HG02970 (cell line): Measurements from ENCODE around the gene ZC3HAV1.
"Not testable (repeated sequence)": the region's sequence is repeated elsewhere in the genome, so short reads cannot be mapped to it uniquely, and the experiment has no call there.

Source experiments
- ATAC-seq: cut with Tn5 transposase; IDR thresholded peaks from one replicate; pipeline ENCODE4 v1.9.1; 2021; ENCODE audit warnings: mild to moderate bottlenecking, moderate library complexity, moderate number of reproducible peaks; ENCODE audit not compliant: unreplicated experiment, low FRiP score

Gene ZC3HAV1

DNA sequence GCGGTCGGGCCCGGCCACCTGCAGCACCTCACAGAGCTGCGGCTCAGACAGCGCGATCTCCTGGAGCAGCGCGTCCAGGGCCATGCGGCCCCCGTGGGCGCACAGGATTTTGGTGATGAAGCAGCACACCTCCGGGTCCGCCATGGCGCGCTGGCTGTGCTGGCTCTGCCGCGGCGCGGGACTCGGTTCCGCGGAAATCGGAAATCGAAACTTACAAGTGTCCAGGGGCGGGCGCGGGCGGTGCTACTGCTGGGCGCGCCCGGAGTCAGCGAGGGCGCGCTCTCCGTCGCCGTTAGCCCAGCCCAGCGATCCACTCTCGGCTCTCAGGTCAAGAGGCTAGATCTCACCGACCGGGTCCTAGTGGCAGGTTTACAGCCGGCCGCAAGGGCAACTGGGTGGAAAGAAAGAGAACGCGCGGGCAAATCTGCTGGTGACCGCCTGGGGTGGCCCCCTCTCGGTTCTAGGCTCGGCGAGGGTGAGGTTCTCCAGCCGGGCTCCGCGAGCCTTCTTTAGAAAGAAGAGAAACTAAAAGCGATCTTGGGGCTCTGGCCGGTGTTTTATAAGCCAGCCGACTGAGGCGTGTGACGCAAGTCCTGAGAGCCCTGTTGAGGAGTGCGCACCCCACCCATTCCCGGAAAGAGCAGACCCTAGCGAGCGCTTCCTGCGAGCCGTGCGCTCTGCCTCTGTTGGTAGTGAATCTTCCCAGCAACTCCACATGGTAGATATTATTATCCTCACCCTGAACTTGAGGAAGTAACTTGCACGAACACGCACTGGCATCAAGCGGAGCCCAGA is at the start of gene ZC3HAV1:
Gene ZC3HAV1, minus strand, starts transcription at position 533 of the 795 bp plus-strand sequence. Its CDS starts 389 bp downstream, at position 144.
- ATAC-seq = peak; percentile 56

DNA sequence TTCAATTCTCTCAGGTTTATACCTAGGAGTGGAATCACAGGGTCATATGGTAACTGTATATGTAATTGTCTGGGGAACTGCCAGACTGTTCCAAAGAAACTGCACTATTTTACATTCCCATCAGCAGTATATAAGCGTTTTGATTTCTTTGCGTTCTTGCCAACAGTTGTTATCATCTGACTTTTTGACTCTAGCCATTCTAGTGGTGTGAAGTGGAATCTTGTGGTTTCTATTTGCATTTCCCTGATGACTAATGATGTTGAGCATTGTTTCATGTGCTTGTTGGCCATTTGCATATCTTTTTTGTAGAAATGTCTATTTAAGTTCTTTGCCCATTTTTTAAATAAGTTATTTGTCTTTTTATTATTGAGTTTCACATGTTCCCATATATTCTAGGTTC is 44.3 kb upstream of the ZC3HAV1 start:
- no peak for ATAC-seq

DNA sequence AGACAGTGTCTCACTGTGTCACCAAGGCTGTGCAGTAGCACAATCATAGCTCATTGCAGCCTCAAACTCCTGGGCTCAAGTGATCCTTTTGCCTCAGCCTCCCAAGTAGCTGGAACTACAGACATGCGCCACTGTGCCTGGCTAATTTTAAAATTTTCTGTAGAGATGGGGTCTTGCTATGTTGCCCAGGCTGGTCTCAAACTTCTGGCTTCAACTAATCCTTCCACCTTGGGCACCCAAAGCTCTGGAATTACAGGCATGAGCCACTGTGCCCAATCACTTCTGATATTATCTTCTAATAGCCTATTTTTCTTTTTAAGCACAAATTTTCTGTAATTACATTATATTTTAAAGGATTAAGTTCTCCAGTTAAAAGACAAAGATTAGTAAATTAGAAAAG is 42.6 kb upstream of the ZC3HAV1 start:
- no peak for ATAC-seq

DNA sequence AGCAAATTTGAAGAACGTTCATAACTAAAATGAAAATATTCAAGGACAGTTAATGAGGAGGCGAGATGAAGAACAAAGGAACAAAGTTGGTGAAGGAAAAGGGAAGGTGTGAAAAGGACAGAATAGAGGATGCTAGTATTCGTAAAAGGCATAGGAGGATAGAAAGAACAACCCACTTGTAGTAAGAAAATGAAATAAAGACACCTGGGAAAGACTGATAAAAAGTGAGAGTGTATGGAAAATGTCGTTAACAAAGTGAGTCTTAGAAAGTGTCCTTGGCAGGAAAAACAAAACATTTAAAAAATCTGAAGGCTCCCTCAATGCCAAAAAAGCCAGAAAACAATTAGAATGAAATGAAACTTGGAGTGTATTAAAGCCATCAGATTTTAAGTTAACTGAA is 29.6 kb upstream of the ZC3HAV1 start:
- ATAC-seq = no peak

DNA sequence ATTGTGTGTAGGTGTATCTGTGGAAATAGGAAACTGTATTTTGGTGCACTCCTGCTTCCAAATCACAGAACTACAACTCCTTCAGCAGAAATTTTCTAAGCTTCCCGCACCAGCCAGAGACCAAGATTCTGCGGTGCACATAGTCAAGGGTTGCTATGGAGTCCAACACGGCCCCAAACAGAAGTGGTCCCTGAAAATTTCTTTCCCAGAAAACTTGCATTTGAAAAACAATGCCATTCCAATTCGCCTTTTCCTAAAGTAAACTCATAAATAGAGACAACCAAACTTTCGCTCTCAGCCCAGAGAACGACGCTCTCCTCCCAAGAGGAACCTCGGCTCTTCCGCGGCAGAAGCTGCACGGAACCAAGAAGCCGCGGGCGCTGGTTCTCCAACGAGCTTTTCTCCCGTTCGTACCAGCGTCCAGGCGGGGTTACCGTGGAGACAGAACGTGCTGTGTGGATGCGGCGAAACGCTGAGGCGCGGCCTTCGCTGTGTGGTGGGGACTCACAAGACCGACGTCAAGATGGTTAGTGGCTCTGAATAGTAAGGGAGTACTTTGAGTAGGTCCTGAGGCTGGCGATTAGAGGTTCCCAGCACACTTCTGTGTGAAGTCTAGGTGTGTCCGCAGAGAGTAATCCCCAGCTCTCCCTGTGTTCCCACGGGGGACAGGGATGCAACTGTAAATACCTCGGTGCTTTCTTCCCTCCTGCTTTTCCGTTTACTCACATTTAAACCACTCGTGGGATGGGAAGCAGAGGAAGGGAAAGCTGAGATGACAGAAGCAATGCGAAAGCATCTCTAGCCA is 24.0 kb upstream of the ZC3HAV1 start:
- ATAC-seq = peak; percentile 69

DNA sequence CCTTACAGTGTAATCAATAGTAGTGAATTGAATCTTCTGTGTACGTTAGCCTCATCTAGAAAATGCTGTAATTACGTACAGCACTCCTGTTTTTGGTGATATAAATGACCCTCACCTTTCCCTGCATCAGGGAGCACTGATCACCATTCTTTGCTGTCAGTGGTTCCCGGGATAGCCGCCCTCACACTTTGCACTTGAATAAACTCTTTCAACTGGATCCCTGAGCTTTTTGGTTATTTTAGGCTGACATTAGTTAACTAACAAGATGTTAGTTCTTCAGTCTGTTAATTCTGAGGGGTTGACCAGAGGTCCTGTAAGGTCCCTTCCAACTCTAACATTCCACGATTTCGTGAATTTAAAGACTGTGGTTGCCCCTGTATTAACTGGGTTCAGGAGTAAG is 23.4 kb upstream of the ZC3HAV1 start:
- no peak for ATAC-seq

DNA sequence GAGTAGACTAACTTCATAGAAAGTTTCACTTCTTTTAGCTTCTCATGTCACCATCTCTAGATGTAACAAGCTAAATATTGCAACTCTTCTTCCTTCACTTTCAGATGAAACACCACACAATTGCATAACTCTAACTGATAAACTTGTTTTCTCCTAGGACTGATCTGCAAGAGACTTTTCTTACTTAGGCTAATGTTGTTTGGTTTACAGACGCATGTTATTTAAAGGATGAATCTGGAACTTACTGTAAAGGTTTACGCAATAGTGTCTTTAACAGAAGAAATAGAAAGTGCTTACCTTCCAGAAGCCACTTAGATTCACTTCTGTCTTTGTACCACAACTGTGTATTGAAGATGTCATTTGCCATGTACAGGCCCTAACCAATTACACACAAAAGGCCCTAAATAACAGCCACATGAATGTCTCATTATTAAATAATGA is 22.1 kb upstream of the ZC3HAV1 start:
- ATAC-seq = no peak

DNA sequence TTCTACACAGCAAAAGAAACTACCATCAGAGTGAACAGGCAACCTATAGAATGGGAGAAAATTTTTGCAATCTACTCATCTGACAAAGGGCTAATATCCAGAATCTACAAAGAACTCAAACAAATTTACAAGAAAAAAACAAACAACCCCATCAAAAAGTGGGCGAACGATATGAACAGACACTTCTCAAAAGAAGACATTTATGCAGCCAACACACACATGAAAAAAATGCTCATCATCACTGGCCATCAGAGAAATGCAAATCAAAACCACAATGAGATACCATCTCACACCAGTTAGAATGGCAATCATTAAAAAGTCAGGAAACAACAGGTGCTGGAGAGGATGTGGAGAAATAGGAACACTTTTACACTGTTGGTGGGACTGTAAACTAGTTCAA is 20.3 kb upstream of the ZC3HAV1 start:
- ATAC-seq = not testable (repeated sequence)

DNA sequence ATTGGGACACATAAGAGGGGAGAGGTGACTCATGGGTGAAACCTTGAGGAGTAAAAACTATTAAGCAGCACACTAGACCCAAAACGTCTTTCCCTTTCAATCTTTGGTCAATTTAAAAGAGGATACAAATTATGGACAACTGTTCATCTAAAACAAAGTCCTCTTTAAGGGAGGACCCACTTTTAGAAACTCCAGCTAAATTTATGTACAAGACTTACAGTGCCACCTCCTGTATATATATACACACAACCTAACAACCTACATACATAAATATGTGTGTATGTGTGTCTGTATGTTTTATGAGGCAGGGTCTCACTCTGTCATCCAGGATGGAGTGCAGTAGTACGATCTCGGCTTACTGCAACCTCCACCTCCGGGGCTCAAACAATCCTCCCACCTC is 18.1 kb upstream of the ZC3HAV1 start:
- no peak for ATAC-seq

DNA sequence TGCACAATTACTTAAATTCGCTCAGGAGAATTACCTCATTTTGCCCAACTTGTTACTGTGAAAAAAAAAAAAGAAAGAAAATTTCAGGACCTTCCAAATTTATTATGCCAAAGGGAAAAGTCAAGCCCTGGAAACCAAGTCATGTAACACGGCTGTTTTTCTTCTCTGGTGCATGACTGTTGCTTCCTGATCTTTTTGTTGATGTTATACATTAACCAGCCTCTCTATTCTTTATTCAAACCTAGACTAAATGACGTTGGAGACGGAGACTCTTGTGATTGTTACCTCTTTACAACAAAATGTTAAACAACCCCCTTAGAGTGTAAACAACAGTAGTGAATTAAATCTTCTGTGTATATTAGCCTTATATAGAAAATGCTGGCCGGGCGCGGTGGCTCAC is 16.1 kb upstream of the ZC3HAV1 start:
- no peak for ATAC-seq

DNA sequence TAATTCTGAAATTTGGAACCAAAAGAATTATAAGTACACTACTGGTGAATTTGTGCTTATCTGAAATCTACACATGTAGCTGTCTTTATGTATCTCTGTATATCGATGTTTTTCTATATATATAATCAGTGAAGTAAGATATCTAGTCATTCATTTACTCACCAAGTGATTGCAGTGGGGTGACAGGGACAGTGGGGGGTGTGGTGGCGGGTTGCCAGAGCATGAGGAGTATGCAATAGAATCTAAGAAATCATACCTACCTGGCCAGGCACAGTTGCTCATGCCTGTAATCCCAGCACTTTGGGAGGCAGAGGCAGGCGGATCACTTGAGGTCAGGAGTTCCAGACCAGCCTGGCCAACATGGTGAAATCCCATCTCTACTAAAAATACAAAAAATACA is 15.5 kb upstream of the ZC3HAV1 start:
- ATAC-seq = not testable (repeated sequence)

DNA sequence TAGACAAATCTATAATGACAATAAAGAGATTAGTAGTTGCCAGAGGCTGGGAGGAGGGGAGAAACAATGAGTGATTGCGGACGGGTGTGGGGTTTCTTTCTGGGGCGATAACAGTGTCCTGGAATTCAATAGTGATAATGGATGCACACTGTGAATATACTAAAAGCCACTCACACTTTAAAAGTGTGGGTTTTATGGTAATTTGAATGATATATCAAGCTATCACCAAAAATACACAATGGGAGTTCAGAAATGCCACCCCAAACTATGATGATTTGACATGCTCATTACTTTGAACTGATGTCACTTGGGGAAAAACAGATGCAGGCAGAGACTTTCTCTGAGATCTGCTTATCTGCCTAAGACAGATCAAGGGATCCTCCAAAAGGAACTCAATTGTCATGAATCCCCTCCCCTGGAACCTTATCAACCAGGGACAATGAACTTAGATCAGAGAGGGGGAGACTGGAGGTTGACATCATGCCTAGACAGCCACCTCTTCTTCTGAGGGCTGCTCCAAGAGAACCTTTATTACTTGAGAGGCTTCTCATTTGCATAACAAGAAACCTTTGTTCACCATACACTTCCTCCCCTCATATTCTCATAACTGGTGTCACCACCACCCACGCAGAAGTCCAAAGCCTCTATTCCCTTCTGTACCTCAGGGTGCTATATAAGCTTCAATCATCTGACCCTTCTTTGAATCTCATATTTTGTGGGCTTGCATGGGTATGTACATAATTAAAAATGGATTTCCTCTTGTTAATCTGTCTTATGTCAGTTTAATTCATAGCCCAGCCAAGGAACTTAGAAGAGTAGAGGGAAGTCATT is 14.8 kb upstream of the ZC3HAV1 start:
- ATAC-seq = peak; percentile 65

DNA sequence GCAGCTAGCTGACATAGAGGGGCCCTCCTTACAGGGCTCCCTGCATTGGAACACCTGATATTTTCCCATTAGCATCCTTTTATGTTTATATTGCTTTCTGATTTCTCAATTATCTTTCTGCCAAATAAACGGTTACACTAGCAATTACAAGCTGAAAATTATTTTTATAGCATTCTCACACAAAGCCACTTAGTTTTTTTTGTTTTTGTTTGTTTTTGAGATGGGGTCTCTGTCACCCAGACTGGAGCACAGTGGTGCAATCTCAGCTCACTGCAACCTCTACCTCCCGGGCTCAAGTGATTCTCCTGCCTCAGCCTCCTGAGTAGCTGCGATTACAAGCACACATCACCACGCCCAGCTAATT is 9.9 kb upstream of the ZC3HAV1 start:
- no peak for ATAC-seq

DNA sequence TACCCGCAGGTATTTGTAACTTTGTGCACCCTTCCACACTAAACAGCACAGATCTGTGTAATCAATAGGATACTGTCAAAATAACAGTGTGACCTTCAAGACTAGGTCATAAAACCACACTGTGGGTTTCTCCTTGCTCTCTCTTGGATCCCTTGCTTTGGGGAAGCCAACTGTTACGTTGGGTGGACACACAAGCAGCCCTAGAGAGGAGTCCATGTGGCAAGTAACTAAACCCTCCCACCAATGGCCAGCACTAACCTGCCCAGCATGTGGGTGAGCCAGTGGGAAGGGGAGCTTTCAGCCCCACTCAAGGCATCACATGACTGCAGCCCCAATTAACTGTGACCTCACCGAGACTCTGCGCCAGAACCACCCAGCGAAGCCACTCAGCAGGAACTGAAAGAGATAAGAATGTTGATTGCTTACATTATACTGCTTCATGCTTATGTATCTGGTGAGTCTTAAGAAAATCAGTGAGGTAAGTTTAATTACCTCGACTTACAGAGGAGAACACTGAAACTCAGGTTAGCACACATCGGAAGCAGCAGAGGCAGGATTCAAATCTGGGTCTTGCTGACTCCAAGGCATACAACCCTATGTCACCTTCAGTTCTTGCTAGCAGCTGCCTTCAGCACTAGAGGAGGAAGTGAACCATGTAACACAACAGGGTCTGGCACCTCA is 9.4 kb upstream of the ZC3HAV1 start:
- ATAC-seq = peak; percentile 75

DNA sequence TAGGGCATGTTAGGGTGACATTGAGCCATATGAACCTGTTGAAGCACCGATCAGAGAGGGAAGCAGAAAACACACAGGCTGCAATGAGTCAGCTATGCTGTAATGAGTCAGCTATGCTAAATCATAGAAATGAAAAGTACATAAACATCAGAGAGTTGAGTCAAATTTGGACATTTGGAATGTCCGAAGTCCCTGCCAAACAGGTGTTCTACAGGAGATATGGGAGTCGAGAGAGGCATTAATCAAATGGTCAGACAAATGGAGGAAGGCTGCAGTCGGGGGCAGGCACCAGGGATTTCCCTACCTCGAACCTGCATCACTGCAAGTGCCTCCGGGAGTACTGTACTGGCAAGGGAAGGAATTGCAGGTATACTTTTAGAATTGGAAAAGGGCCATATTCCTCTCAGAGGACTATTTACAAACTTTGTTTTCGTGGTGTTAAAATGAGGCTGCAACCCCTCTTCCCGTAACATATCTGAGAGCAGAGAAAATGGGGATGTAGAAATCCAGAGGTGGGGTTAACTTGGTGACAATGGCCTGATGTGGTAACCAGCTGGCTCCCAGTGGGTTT is 8.8 kb upstream of the ZC3HAV1 start:
- ATAC-seq = peak; percentile 59

DNA sequence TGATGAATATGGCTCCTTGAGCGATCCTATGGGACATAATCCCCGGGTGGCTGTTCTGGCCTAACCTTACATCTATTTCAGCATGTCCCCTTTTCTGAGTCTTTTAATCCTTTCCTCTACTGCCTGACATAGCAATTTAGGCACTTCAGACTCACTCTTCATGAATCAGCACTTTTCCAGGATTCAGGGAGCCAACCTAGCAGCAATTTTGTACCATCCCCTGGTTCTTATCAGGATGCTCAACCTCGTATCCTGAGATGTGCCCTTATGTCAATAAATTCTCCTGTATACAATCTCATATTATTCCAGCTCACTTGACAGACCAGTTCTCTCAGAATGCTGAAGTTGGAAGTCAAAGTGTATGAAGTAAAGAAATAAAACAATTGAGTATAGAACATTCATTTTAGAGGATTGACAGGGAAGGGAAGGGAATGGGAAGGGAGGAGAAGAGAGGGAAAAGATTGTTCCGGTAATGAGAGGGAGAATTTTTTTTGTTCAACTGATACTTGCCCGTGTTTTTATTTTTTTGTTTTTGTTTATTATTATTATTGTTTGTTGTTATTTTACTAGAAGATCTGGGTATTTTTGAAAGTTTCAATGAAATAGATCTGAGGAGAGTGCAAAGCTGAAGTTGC is 8.2 kb upstream of the ZC3HAV1 start:
- no peak for ATAC-seq

DNA sequence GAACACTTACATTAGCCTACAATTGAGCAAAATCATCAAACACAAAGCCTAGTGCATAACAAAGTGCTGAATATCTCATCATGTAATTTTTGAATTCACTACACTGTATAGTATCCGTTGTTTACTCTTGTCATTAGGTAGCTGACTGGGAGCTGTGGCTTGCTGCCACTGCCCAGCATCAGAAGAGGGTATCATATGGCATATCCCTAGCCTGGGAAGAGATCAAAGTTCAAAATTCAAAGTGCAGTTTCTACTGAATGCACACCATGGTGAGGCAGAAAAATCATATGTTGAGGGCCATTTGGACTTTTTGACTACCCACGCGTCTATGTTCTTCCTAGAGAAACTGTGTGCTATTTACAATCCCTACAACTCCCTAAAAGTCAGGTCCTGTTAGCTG is 7.5 kb upstream of the ZC3HAV1 start:
- ATAC-seq = no peak

DNA sequence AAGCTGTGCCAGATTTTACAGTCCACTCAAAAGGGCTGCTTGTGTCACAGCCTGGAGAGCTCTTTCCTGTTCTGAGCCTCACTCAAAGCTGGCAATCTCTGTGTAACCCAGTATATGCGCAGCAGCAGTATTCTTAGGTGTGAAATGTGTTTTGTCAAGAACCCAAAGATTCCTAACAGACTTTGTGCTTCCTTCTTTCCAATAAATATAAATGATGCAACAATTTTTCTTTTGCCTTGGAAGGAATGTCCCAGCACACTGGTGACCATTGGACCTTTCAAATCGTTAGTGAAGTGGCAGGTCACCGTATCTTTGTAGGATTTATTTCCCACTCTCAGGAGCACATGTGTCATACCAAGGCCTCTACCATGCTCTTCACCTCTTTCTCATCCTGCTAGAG is 5.6 kb upstream of the ZC3HAV1 start:
- no peak for ATAC-seq

DNA sequence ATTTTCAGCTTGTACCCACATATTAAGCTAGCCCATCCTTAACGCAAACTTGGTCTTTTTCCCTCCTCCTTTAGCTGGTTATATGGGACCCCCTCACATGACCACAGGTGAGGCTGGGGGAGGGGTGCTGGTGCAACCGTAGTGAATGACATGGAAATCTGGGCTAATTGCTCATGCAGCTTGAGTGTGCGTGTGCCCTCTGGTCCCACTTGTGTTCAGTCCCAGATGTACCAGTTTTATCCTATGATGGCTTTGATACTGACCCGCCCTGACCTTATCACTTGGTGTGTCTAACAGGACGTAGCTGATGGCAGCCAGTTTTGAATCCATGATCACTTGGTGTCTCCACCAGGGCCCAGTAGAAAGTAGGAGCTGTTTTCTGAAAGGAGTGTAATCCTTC is 5.1 kb upstream of the ZC3HAV1 start:
- ATAC-seq = no peak

DNA sequence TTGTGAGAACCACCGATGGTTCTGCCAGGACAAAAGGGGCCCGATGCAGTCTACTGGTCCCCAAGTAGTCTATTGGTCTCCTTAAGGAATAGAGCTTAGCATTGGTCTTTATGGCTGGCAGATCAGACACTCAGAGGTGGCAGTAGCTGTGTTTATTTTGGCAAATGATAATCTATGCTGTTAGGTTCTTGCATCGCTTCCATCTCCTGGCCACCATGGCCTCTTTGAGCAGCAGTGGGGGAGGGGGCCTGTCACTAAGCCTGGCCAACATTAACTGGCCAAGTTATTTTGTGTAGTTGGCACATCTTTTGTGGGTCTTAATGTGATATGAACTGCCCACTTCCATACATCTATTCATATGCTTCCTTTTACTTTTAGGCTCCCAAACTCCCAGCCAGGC is 4.5 kb upstream of the ZC3HAV1 start:
- no peak for ATAC-seq
